ENCODE measurements around the gene KIRREL1. TPM values are rescaled to one million over a fixed set of nuclear protein-coding genes. Genes with fewer than 3 reads are reported as not detected.

Gene KIRREL1
- total and polyA plus RNA-seq, 2 of the 8 experiments (the other 6 are each of a cell fraction or from before 2014, with no cell fraction given) = 14.2 to 39.0 TPM

GRCh38 chr1:157955221-157955620, 38.2 kb upstream of the KIRREL1 start (continued):
- TF ChIP-seq CHD7 (IDR thresholded peaks at IDR 0.05; ENCODE audit: insufficient replicate concordance, low read length) = no peak
- TF ChIP-seq RAD21 (IDR thresholded peaks at IDR 0.05 in 1 of 2, conservative IDR thresholded peaks at IDR 0.05 in 1 of 2; ENCODE audit: low read depth in 2 of 2, low read length in 2 of 2) = no peak
- TF ChIP-seq EP300 (IDR thresholded peaks at IDR 0.05; ENCODE audit: borderline replicate concordance in 1 of 2, low read depth in 2 of 2, low read length in 2 of 2) = no peak
- TF ChIP-seq ZNF274 (IDR thresholded peaks at IDR 0.05; ENCODE audit: borderline replicate concordance, extremely low read depth, low read length) = no peak
- TF ChIP-seq CREB1 (IDR thresholded peaks at IDR 0.05) = no peak
- TF ChIP-seq YY1 (IDR thresholded peaks at IDR 0.05; ENCODE audit: low read depth, low read length) = no peak
- no peak for TF ChIP-seq CBX5 (IDR thresholded peaks at IDR 0.05; ENCODE audit: low read depth, low read length)
- TF ChIP-seq SIRT6 (IDR thresholded peaks at IDR 0.05; ENCODE audit: low read length) = no peak
